SIG-M5 (cell line): ENCODE measurements around the gene GTF3C4.
"Not testable (repeated sequence)": the region's sequence is repeated elsewhere in the genome, so short reads cannot be mapped to it uniquely, and the experiment has no call there.

ENCODE experiments used
- DNase-seq: peaks from one replicate; lab custom pipeline; 2025; lab: John Stamatoyannopoulos, UW

Gene GTF3C4

DNA sequence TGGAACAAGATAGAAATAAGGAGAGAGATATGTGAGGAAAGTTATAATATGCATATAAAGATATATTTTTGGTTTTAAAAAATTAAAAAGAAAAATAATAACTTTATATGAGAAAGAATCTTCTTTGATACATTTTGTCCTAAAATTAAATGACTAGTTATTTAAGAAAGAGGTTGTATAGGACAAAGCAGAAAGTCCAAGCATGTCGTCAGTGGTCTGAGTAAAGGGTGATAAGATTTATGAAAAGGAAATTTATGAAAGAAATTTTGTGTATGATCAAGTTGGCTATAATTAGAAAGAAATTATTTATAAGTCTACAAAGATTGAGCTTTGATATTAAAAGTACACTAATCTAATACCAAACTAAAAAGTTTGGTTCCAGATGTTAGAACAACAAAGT is 32.0 kb downstream of the GTF3C4 start:
- DNase-seq: no peak

DNA sequence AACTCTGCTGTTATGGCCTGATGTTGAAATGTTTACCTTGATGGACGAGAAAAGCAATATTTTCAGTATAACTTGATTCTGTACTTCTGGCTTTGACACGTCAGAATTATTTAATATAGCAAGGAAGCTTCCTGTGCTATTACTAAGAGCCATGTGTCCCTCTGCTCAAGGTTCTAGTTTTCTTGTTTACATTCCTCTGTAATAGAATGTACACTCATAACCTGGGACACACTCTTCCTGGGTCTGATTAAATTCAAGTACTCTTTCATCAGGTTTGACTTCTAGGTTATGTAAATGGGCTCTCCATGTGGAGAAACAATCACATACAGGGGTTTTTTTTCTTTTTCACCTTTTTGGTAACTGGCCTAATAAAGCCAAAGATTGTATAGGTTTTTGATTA is 33.1 kb downstream of the GTF3C4 start:
- DNase-seq: no peak

DNA sequence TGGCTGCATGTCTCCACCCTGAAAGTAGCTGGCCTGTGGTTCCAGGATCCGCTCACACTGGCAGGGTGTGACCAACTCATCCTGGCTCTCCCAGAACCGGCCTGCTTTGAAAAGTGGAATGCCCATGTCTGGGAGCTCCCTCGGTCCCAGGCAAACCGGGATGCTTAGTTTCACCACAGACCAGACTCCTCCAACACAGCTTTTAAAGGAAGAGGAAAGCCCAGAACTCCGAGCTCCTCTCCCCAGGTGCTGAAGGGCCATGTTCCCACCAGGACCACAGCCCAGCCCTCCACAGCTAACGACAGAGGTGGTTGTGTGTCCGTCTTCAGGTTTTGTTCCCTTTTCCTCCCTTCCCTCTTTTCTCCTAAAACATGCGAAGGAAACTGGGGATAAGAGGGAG is 38.0 kb downstream of the GTF3C4 start:
- DNase-seq: no peak

DNA sequence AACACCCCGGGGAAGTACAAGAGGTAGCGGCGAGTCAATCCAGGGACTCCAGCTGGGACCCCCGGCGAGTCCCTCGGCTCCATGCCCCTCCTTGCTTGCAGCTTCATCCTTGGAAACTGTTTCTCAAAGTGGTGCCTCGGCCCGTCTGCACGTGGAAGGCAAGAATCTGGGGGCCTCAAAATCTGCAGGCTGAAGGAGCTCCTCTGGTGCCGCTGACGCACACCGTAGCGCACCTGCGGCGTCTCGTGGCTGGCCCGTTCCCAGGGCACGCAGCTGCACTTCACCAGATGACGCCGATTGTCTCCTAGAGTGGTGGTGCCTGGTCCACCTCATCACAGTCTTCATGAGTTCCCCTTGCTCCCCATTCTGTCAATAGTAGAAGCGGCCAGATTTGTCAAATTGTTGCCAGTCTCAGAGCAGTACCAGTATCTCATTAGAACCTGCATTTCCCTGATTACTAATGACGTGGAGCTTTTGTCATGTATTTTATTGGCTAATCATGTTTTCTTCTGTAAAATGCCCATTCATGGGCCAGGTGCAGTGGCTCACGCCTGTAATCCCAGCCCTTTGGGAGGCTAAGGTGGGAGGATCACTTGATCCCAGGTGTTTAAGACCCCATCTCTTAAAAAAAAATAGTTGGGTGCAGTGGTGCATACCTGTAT is 38.6 kb downstream of the GTF3C4 start:
- no peak for DNase-seq

DNA sequence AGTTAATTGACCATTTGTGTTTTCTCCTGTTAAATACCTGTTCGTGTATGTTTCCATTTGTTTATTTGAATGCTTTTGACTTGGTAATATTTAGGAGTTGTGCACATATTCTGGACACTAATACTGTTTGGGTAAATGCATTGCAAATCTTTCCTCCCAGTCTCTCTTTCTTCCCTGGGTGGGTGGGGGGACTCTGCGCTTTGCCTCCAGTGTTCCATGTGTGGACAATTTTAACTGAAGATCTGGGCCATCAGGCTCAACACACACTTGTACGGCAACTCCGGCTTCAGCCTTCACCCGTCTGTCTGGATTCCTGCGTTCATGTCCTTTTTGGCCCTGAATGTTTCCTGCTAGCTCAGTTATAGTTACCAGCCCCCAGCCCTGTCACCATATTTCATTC is 40.1 kb downstream of the GTF3C4 start:
- no peak for DNase-seq

DNA sequence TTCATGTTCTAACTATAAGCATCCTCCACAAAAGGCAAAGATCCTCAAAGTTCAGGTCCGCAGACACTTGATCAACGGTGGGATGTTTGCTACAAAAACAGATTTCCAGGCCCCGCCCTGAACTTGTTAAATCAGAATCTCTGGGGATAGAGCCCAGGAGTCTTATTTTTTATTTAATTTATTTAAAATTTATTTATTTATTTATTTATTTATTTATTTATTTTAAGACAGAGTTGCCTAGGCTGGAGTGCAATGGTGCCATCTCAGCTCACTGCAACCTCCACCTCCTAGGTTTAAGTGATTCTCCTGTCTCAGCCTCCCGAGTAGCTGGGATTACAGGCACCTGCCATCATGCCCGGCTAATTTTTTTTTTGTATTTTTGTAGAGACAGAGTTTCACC is 40.9 kb downstream of the GTF3C4 start:
- DNase-seq: not testable (repeated sequence)

DNA sequence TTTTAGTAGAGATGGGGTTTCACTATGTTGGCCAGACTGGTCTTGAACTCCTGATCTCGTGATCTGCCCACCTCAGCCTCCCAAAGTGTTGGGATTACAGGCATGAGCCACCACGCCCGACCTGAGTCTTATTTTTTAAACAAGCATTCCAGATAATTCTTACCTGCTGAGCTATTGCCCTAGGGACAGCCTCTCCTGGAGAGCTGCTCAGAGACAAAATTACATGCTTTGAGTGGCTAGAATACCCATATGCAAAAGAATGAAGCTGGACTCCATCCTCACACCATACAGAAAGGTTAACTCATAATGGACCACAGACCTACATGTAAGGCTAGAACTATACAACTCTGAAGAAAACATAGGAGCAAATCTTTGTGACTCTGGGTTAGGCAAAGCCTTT is 41.6 kb downstream of the GTF3C4 start:
- no peak for DNase-seq

DNA sequence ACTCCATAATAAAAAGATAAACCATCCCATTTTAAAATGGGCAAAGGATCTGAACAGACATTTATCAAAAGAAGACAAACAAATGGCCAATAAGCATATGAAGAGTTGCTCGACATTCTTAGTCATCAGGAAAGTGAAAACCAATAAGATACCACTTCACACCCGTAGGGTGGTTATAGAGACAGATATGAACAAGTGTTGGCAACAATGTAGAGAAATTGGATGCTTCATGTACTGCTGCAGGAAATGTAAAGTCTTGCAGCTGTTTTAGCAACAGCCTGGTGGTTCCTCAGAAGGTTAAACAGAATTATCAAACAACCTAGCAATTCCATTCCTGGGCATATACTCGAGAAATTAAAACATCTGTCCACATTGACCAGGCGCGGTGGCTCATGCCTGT is 42.5 kb downstream of the GTF3C4 start:
- no peak for DNase-seq

DNA sequence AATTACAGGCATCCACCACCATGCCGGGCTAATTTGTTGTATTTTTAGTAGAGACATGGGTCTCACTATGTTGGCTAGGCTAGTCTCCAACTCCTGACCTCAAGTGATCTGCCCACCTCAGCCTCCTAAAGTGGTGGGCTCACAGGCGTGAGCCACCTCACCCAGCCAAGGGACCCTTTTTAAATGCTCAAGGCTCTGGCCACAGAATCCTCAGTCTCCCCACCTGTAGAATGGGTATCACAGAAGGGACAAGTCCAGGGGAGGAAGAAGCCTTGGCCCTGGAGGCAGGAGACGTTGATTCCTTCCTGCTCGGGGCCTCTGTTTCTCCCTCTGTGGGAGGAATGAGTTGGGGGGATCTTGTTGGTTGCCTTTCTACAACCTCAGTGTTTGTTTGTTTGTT is 45.7 kb downstream of the GTF3C4 start:
- DNase-seq: no peak

DNA sequence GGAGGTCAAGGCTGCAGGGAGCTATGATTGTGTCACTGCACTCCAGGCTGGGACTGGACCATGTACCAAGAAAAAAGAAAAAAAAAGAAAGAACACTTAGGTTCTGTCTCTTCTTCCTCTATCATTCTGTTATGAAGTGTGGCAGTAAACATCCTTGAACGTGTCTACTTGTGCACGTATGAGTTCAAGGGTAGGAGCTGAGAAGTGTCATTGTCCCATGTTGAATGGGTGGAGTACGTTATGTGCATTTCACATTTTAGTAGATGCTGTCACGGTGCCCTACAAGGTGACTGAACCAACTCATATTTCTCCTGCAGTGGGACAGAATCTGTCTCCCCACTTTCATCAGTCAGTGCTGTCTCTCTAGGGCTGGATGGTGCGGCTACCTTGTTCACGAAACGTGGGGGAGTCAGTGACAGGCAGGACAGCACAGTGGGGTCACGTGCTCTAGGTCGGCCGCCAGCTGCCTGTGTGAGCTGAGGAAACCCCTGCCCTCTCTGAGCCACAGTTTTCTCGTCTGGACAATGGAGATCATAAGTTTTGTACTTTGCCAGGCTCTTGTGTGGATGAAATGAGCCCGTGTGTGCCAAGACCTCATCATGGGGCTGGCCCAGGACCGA is 47.2 kb downstream of the GTF3C4 start:
- DNase-seq: no peak

DNA sequence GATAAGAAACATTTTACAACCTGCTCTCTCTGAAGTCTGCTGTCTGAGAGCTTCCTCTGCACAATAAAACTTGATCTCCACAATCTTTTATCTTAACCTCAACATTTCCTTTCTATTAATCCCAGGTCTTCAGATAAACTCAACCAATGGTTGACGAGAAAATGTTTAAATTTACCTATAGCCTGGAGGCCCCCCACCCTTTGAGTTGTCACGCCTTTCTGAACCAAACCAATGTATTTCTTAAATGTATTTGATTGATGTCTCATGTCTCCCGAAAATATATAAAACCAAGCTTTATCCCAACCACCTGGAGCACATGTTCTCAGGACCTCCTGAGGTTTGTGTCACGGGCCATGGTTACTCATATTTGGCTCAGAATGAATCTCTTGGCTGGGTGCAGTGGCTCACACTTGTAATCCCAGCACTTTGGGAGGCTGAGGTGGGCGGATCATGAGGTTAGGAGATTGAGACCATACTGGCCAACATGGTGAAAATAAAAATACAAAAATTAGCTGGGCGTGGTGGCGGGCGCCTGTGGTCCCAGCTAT is 48.2 kb downstream of the GTF3C4 start:
- not testable (repeated sequence) for DNase-seq

DNA sequence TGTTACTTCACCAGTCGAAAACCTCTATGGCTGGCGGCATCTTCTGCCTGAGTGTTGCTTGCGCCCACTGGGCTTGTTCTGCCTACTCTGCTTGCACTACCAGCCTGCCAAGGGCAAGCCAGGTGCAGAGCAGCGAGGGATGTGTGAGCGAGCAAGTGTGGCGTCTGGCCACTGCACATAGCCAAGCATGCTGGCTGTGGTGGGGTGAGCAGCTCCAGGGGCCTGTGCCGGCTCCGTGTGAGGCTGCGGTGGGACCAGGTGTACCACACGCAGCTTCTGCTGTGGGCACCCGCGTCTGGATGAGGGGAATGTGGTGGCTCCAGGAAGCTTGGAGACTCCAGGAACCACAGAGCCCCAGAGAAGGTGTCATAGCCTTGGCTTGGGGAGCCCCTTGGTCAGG is 51.4 kb downstream of the GTF3C4 start:
- no peak for DNase-seq

DNA sequence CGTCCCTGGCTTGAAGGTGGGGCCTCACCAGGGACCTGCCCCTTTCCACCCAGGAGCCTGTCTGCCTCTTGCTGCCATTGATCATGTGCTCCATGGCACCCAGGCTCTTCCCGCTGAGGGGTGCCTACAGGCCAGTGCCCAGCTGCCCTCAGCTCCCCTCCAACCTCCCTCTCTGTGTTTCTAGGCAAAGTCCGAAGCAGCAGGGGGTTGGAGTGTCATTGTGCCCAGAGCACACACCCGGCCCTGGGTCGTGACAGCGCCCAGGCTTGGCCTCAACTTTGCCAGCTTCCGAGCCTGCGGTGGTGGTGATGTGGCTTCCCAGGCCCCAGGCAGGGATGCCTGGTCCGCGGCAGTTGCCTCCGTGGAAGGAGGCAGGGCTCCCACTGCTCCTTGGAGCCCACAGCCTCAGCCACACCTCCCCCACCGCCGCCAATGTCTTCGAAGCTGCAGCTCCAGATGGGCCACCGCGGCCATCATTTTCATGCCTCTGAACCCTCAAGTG is 52.4 kb downstream of the GTF3C4 start:
- no peak for DNase-seq

DNA sequence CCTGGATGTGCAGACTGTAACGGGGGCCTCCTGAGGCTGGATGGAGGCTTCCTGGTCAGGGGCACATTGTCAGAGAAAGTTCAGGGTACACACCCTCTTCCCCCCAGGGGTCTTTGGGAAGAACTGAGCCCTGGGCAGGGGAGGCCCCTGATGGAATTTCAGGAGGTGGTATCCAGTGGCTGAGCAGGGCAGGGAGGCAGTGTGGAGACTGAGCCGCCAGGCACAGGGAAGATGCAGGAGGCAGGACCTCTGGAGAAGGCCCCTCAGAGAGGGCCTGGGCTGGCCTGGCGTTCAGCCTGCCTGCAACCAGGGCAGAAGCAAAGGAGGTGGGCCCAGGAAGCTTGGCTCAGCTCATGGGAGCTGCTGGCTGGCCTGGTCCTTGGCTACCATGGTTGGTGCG is 53.5 kb downstream of the GTF3C4 start:
- no peak for DNase-seq

DNA sequence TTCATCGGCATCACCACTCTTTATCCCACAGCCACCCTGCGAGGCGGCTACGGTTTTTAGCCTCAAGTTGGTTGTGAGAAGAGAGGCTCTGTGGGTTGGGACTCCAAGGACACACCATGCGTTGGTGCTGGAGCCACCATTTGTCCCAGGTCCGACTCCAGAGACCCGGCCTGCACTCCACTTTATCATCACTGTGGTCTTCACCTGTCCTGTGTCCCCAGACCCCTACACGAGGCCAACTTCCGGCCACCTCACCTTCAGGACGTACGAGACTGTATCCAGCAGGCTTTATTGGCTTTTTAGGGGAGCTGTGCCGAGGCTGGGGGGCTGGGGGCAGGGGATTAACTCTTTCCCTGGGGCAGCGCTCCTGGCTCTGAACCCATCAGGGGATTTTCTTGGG is 55.0 kb downstream of the GTF3C4 start:
- DNase-seq: no peak

DNA sequence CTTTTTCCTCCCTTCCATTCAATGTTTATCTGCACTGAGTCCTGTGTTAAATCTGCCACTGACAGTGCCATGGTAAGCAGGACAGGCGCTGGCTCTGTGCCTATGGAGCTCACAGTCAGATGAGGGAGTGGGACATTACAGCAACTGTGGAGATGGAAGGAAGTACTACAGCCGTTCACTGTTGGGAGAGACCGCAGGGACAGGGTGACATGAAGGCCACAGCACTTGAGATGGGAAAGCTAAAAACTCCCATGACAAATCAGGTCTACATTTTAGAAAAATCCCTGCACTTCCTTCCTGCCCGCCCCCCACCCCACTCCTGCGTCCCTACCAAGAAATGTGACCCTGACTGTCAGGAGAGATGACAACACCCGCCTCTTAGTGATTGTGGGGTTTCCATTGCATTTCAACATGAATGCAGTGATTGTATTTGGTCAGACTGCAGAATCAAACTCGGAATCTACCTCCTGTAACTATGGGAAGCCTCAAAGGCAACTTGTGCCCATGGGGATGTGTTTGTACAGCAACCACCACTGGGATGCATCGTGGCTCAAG is 56.4 kb downstream of the GTF3C4 start:
- DNase-seq: no peak

DNA sequence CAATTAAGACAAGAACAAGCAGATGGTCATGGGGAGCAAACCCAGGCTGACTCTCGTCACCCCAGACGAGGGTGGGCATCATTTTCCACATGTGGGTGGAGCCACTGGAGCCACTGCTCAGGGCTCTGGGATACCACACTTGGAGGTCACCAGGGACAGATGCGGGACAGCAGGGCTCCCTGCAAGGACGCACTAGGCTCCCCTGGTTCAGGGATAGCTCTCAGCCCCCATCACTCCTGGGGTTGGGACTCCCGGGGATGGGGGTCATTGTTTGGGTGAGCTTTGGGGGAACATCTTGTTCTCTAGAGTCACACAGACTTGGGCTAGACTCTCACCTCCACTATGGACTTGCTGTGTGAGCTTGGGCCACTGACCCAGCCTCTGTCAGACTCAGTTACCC is 57.8 kb downstream of the GTF3C4 start:
- DNase-seq: no peak

DNA sequence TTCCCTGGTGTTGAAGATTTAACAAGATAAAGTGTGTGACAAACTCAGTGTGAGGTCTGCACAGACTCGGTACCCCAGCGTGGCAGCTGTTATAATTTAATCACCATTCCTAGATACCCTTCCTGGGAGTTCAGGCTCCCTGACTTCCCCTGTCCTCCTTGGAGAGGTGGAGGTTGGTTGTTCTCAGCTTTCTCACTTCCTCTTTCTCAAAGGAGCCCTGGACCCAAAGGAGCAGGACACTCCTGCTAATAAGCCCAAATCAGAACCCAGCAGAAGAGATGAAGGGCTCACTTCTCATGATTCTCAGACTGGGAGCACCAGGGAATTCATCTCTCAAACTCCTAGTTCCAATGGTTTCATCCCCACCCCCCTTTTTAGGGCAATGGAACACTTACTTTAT is 58.2 kb downstream of the GTF3C4 start:
- DNase-seq: no peak

DNA sequence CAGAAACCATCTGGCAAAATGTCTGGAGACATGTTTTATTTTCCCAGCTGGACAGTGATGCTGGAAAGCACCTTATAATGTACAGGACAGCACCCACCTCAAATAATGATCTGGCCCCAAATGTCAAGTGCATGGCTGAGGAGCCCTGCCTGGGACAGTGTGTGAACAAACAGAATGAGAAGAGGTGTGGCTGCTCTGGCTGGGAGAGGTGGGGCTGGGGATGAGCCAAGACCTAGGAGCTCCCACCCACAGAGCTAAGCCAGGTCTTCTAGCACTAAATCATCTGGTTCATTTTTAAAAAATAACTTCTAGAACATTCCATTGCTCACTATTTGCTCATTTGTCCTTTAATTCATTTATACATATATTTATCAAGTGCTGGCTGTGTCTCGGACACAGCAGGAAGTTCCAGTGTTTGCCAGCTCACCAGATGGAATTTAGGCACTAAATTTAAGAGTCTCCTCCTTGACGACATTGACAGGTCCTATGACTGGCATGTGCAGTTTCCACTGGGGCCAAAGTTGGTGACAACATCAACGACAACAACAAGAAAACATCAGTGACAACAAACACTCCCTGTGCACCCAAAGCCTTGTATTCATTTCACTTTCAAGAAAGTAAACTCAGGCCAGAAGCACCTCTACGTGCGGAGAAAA is 59.1 kb downstream of the GTF3C4 start:
- no peak for DNase-seq

DNA sequence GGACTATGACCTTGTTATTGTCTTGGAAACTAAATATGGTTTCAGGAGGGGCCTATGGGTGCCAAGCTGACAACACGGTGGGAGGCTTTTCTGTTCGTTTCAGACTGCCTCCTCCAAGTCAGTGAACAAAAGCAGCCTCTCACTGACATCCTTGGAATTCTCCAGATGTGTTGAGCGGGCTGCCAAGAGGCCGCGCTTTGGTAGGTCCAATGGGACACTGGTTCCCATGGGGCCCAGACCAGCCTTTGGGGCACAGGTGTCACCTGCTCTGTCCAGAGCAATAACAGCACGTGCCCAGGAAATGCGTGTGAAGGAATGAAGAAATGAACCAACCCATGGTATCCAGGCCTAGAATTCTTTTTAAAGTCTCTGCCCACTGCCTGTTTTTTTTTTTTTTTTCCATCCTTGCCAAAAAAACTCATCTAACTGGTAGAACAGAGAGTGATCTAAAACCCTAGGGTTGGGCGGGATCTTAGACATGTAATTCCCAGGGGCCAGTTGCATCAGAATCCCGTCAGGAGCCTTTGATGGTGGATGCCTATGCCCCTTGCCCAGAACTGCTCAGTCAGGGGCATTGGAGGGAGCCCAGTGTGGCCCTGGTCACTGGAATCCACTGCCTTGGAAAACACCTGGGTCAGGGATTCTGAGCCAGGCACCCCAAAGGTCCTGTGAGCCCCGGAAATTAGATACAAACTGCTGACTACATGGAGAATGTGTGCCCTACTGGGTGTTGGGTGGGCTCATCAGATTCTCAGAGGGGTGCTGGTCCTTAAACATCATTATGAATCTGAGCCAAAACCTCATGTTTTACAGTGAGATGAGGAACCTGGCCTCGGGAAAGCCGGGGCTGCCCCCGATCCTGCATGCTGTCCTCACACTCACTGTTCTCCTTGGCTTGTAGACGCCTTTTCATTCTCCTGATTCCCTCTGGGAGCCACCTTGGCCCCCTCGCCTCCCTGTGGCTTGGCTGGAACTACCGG is 60.1 kb downstream of the GTF3C4 start:
- DNase-seq: no peak

DNA sequence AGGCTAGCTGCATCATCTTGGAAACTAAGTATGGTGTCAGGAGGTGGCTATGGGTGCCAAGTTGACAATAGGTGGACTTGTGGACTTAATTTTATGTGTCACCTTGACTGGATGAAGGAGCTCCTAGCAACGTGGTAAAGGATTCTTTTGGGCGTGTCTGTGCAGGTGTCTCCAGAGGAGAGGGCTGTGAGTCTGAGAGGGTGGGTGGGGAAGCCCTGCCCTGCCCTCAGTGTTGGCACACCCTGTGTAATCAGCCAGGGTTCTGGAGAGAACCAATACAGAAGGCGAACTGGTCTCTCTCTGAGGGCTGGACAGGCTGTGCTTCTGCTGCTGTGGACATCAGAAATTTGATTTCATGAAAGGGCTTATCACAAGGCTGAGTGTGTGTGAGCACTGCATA is 61.0 kb downstream of the GTF3C4 start:
- no peak for DNase-seq
